ENCODE data around the gene OPCML. TPM values are rescaled to one million over a fixed set of nuclear protein-coding genes. Genes with fewer than 3 reads are reported as not detected.

OPCML gene
- total RNA-seq, 1 donor, result not detected

GRCh38 chr11:132466983-132467382, 1065.3 kb downstream of the OPCML start:
- no peak for DNase-seq (ENCODE audit: low read depth)
- TF ChIP-seq CTCF (IDR thresholded peaks at IDR 0.05; ENCODE audit: insufficient read depth, low read depth, low read length), result no peak

GRCh38 chr11:132464939-132465338, 1067.4 kb downstream of the OPCML start:
- no peak for TF ChIP-seq CTCF (IDR thresholded peaks at IDR 0.05; ENCODE audit: insufficient read depth, low read depth, low read length)
- no peak for DNase-seq (ENCODE audit: low read depth)

More at GRCh38 chr11:132466983-132467382, 1065.3 kb downstream of the OPCML start:
- no peak overlapping the region for H3K4me3 ChIP-seq (ENCODE audit: low read depth, low read length)

DNA sequence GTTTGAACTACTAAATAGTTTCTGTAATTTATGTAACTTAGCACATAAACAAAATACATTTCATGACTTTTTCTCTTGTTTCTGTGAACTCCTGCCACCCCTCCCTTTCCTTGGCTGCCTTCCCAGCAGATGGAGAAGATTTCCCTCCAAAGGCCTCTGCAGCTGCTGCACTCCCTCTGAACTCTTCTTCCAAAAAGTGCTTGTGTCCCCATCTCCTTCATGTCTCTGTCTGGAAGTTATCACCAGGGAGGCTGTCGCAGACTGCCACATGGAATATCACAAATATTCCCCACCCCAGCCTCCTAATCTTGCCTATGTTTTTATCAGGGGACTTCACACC, 1068.3 kb downstream of the OPCML start:
- peak; percentile 34 for DNase-seq (ENCODE audit: low read depth)
- no peak overlapping the region for H3K4me3 ChIP-seq (ENCODE audit: low read depth, low read length)
- no peak for TF ChIP-seq CTCF (IDR thresholded peaks at IDR 0.05; ENCODE audit: insufficient read depth, low read depth, low read length)

More at GRCh38 chr11:132464939-132465338, 1067.4 kb downstream of the OPCML start:
- H3K4me3 ChIP-seq (ENCODE audit: low read depth, low read length), result no peak overlapping the region

DNA sequence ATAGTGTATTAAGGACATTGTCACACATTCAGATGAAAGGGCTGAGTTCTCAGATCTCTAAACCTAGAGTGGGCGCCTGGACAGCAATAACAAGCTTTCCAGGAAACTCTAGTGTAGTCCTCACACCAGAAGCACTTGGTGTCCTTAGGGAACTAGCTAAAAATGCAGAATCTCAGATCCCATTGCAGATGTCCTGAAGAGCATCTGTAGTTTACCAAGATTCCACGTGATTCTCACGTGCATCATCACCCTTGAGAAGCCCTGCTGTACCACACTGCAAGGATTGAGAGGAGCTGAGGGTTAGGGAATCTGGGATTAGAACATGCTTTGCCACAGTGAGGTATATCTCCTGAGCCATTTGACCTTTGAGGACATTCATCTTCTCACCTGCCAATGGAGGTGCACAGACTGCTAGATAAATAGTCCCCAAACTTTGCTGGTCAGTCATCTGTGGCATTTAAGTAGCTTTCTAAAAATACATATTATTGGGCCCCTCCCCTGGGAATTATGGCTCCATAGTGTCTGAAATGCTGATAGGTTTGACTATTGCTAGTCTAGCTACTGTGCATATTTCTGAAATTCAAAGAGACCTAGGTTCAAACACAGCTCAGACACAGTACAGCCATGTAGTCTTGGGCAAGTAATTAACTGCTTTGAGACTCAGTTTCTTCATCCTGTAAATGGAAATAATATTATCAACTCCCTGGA, 1068.9 kb downstream of the OPCML start:
- no peak for TF ChIP-seq CTCF (IDR thresholded peaks at IDR 0.05; ENCODE audit: insufficient read depth, low read depth, low read length)
- no peak for DNase-seq (ENCODE audit: low read depth)
- H3K4me3 ChIP-seq (ENCODE audit: low read depth, low read length), result no peak overlapping the region

DNA sequence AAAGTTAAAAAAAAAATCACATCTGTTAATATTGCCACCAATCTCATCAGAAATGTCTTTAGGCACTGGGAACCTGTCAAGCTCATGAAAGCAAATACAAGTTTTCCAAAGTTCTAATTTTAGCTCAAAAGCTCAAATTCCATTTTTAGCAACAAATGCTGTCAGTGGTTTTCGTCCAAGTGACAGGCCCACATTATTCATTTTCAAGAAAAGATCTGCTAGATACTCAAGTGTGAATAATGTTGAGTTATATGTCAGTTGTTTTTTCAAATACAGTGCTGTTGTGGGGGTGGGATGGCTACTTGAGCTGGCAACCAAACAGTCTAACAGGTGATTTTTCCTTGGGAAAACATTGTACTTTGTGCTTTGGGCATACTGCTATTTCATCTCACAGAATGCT, 1072.6 kb downstream of the OPCML start:
- no peak overlapping the region for H3K4me3 ChIP-seq (ENCODE audit: low read depth, low read length)
- no peak for TF ChIP-seq CTCF (IDR thresholded peaks at IDR 0.05; ENCODE audit: insufficient read depth, low read depth, low read length)
- DNase-seq (ENCODE audit: low read depth), result no peak

DNA sequence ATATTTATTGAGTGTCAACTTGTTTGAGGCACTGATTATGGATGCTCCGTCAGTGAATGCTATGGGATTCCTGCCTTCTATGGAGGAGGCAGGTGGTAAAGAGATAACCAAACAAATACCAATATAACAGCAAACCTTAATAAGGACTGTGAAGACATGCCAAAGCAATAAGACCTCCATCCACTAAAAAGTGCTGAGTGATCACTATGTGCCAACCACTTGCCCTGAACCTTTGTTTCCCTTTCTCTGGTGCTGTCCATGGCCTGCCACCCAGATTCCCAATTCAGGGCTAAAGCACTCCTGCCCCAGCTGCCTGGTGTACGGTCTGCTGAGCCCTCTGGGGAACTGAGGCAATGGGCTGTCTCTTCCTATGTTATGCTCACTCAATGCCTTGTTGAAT, 1074.9 kb downstream of the OPCML start:
- DNase-seq (ENCODE audit: low read depth), result no peak
- no peak for TF ChIP-seq CTCF (IDR thresholded peaks at IDR 0.05; ENCODE audit: insufficient read depth, low read depth, low read length)
- H3K4me3 ChIP-seq (ENCODE audit: low read depth, low read length), result no peak overlapping the region
